Loucy (cell line): ENCODE data around the gene VIPR2.

ENCODE experiments used
- H2AFZ ChIP-seq: fragments of 200-600 bp; sonication (generic); 2 replicates; pipeline ENCODE4 v1.6.0; 2016; ENCODE audit warnings: antibody characterized with exemption, mild to moderate bottlenecking, low read length, moderate library complexity
- H3F3A ChIP-seq: fragments of 200-600 bp; 2 replicates; pipeline ENCODE4 v1.6.0; 2016; ENCODE audit warnings: antibody characterized with exemption, low read depth, mild to moderate bottlenecking
- H3K27me3 ChIP-seq: fragments of 200-600 bp; sonication (generic); 2 replicates; pipeline ENCODE4 v1.6.1; 2014; ENCODE audit warnings: low read length, mild to moderate bottlenecking; ENCODE audit not compliant: insufficient read depth, poor library complexity, severe bottlenecking
- H3K36me3 ChIP-seq: fragments of 200-600 bp; sonication (generic); 2 replicates; pipeline ENCODE4 v1.6.1; 2016; ENCODE audit warnings: low read length; ENCODE audit not compliant: insufficient read depth
- H3K4me1 ChIP-seq: fragments of 200-600 bp; sonication (generic); 2 replicates; pipeline ENCODE4 v1.5.1; 2014; ENCODE audit warnings: low read length, mild to moderate bottlenecking; ENCODE audit not compliant: insufficient read depth, poor library complexity, severe bottlenecking
- H3K4me2 ChIP-seq: fragments of 200-600 bp; sonication (generic); 2 replicates; pipeline ENCODE4 v1.6.0; 2014; ENCODE audit warnings: antibody characterized with exemption, low read length, low read depth, mild to moderate bottlenecking; ENCODE audit not compliant: poor library complexity, severe bottlenecking
- H3K4me3 ChIP-seq: fragments of 200-600 bp; sonication (generic); 2 replicates; pipeline ENCODE4 v1.5.1; 2014; ENCODE audit warnings: low read length, mild to moderate bottlenecking, mixed read lengths; ENCODE audit not compliant: poor library complexity, severe bottlenecking
- H3K79me2 ChIP-seq: fragments of 200-600 bp; sonication (generic); 2 replicates; pipeline ENCODE4 v1.6.1; 2014; ENCODE audit warnings: low read length; ENCODE audit not compliant: insufficient read depth
- H3K9ac ChIP-seq: fragments of 200-600 bp; sonication (generic); 2 replicates; pipeline ENCODE4 v1.6.0; 2014; ENCODE audit warnings: mild to moderate bottlenecking, low read depth, low read length, moderate library complexity; ENCODE audit not compliant: poor library complexity, severe bottlenecking
- H3K9me2 ChIP-seq: fragments of 200-600 bp; sonication (generic); replicated peaks from 2 replicates; pipeline ENCODE4 v1.6.1; 2016; ENCODE audit warnings: low read depth, low read length, mixed read lengths
- H3K9me3 ChIP-seq: fragments of 200-600 bp; sonication (generic); 2 replicates; pipeline ENCODE4 v1.6.1; 2014; ENCODE audit warnings: mild to moderate bottlenecking, antibody characterized with exemption, low read length, low read depth; ENCODE audit not compliant: insufficient read depth
- H4K20me1 ChIP-seq: fragments of 200-600 bp; sonication (generic); 2 replicates; pipeline ENCODE4 v1.6.0; 2014; ENCODE audit warnings: antibody characterized with exemption, low read length, mild to moderate bottlenecking; ENCODE audit not compliant: insufficient read depth, poor library complexity, severe bottlenecking
- CTCF ChIP-seq: fragments of 200-600 bp; sonication (generic); conservative IDR thresholded peaks from 2 replicates; pipeline ENCODE4 v1.5.1; 2014; ENCODE audit warnings: mild to moderate bottlenecking, antibody characterized with exemption, low read length
- EZH2phosphoT487 ChIP-seq: fragments of 200-600 bp; IDR thresholded peaks from 2 replicates; pipeline ENCODE4 v1.6.1; 2018; ENCODE audit warnings: antibody characterized with exemption, mild to moderate bottlenecking, moderate library complexity, borderline replicate concordance

The VIPR2 gene

DNA sequence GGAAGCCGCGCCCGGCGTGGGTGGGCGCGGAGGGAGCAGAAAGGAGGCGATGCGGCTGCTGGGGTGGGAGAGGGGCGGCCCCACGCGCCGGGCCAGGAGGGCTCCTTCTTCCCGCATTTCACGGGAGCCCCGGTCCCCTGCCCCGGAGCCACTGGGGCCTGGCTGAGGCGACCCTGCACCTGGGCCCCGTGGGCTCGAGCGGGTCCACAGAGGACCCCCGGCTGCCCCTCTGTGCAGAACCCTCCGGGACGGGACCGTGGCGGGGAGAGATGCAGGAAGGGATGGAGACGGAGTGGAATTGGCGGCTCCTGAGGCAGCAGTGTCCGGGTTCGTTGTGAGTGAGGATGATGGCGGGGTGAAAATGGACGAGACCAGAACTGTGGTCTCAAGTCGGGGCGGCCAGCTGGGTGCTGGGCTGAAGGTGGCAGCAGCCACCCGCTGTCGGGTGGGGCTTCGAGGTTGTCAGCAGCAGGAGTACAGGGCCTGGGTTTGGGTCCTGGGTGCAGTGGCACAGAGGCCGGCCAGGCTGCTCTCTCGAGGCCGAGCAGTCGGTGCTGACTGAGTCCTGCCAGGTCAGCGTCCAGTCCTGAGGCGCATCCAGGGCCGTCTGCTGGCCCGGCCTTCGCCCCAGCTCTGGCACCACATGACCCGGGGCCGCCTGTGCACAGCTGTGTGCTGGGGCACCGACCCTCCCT, 80.4 kb downstream of the VIPR2 start:
- Histone ChIP-seq H3F3A (no peaks in the 10 kb centered on the region), H3K9me3 (peaks cover 21% of the 10 kb centered on the region; the same call in 1 of the 2 replicates), H4K20me1 (no peaks in the 10 kb centered on the region), H3K9me2 (no peaks in the 10 kb centered on the region), H3K4me2 (no peak overlapping the region), H2AFZ (no peak overlapping the region), H3K27me3 (no peaks in the 10 kb centered on the region), H3K79me2 (no peaks in the 10 kb centered on the region), H3K36me3 (no peaks in the 10 kb centered on the region), H3K4me1 (peaks cover 4% of the 10 kb centered on the region), H3K9ac (no peak overlapping the region), H3K4me3 (no peak overlapping the region)
- TF ChIP-seq CTCF (no peak), EZH2phosphoT487 (no peak)

DNA sequence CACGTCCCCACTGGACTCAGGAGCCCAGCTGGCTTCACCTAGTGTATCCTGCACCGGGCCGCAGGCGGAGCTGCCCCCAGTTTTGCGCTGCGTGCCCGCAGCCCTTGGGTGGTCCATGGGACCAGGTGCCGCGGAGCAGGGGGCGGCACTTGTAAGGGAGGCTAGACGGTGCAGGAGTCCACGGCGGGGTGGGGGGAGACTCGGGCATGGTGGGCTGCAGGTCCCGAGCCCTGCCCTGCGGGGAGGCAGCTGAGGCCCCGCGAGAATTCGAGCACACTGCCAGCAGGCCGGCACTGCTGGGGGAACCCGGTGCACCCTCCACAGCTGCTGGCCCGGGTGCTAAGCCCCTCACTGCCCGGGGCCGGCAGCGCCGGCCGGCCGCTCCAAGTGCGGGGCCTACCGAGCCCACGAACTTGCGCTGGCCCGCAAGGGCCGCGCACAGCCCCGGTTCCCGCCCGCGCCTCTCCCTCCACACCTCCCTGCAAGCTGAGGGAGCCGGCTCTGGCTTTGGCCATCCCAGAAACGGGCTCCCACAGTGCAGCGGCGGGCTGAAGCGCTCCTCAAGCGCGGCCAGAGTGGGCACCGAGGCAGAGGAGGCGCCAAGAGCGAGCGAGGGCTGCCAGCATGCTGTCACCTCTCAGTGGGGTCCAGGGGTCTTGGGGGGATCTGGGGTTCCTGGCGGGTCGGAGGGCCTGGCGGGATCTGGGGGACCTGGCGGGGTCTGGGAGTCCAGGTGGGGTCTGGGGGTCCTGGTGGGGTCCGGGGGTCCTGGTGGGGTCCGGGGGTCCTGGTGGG, 81.4 kb downstream of the VIPR2 start:
- Histone ChIP-seq H3K4me2 (no peak overlapping the region), H3K4me3 (no peak overlapping the region), H3K9me3 (peaks cover 21% of the 10 kb centered on the region; the same call in 1 of the 2 replicates), H4K20me1 (no peaks in the 10 kb centered on the region), H3F3A (no peaks in the 10 kb centered on the region), H3K4me1 (no peaks in the 10 kb centered on the region), H3K27me3 (no peaks in the 10 kb centered on the region), H2AFZ (no peak overlapping the region), H3K9ac (no peak overlapping the region), H3K79me2 (no peaks in the 10 kb centered on the region), H3K9me2 (no peaks in the 10 kb centered on the region), H3K36me3 (no peaks in the 10 kb centered on the region)
- TF ChIP-seq CTCF = no peak
- TF ChIP-seq EZH2phosphoT487 = no peak

DNA sequence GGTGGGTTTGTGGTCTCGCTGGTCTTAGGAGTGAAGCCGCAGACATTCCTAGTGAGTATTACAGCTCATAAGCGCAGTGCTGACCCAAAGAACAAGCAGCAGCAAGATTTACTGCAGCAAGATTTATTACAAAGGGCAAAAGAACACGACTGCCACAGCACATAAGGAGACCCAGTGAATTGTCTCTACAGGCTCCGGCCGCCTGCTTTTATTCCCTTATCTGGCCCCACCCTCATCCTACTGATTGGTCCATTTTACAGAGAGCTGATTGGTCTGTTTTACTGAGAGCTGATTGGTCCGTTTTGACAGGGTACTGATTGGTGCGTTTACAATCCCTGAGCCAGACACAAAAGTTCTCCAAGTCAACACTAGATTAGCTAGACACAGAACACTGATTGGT, 82.1 kb downstream of the VIPR2 start:
- Histone ChIP-seq H3K4me3 (no peak overlapping the region), H3K36me3 (no peaks in the 10 kb centered on the region), H3K27me3 (no peaks in the 10 kb centered on the region), H3K9me3 (peaks cover 21% of the 10 kb centered on the region; the same call in 1 of the 2 replicates), H3K4me2 (no peak overlapping the region), H2AFZ (no peak overlapping the region), H4K20me1 (no peaks in the 10 kb centered on the region), H3K9ac (no peak overlapping the region), H3K4me1 (no peaks in the 10 kb centered on the region), H3K79me2 (no peaks in the 10 kb centered on the region), H3F3A (no peaks in the 10 kb centered on the region), H3K9me2 (no peaks in the 10 kb centered on the region)
- TF ChIP-seq CTCF = no peak
- no peak for TF ChIP-seq EZH2phosphoT487
